HG02798 (cell line): Measurements from ENCODE around the gene DEPDC1.
A peak's percentile ranks its signal among the peaks of the same experiment; 100 is the strongest.
"Not testable (repeated sequence)": the region's sequence is repeated elsewhere in the genome, so short reads cannot be mapped to it uniquely, and the experiment has no call there.

Experiments used
- ATAC-seq: cut with Tn5 transposase; IDR thresholded peaks from one replicate; pipeline ENCODE4 v1.9.1; 2021; ENCODE audit warnings: mild to moderate bottlenecking; ENCODE audit not compliant: unreplicated experiment, poor library complexity

The DEPDC1 gene

DNA sequence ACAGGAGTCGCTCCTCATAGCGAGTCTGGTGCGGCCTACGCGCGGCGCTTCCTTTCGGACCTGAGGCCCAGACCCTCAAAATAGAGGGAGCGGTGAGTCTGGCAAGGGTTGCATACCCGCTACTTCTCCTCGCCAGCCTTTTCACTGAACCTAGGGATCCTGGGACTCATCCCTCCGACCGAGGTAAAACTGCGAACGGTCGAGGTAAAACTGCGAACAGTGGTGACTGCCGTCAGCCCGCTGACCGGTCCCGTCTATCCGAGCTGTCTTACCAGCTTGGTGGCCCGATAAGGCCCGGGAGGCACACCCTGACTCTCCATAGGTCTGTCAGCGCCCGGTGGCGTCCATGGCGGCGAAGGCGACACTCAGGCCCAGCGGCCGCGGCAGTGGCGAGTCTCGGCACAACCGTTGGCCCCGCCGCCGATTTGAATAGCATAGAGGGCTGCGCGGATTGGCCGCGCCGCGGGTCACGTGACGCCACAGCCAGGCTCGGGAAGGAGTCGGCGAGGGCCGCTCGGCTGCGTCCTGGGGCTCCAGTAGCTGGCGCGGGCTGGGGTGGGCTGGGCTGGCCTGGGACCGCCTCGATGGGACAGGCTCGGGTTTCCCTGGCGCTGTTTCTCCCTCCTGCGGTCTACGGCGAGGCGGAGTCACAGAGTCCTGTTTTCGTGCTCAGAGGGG lies at the start of gene DEPDC1:
TSS of gene DEPDC1 (minus strand) at position 403 of the 678 bp plus-strand sequence. CDS start at position 320, 83 bp downstream.
- ATAC-seq, result peak; percentile 98

DNA sequence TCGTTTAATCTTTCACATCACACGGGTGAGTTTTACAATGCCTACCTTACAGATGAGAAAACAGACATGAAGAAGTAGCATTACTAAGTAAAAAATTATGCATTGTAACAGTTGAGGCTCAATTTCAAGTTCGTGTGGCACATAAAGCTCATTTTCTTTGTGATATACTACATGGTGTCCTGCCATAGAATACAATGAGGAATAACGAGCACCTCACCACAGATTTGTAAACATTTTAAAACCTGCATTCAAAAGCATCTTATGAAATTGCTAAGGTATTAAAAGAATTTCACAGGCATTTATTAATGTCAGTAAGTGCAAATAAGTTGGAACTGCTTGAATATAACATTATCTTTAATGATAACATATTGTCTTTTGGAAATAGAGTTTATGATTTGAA lies 47.8 kb upstream of the DEPDC1 start:
- ATAC-seq, result no peak

DNA sequence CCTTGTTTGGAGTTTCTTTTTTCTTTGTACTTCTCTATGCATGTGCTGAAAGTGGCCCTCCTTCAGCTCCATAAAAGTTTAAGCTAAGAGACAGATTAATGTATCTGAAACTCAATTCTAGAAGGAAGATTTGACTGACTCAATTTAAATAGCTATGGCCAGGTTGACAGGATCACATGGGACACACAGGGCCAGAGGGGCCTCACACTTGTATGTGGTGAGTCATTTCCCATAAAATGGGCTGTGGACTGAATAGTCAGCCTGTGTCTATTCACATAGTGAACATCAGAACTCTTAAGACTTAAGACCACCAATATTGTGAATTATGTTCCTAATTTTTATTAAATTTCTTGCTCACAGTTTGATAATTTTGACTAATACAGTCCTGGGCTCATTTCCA lies 45.7 kb upstream of the DEPDC1 start:
- ATAC-seq, result no peak

GRCh38 chr1:68538941-68539340 lies 42.1 kb upstream of the DEPDC1 start:
- ATAC-seq, result no peak

- no peak for ATAC-seq
Observed at GRCh38 chr1:68528243-68528642, 31.4 kb upstream of the DEPDC1 start.

DNA sequence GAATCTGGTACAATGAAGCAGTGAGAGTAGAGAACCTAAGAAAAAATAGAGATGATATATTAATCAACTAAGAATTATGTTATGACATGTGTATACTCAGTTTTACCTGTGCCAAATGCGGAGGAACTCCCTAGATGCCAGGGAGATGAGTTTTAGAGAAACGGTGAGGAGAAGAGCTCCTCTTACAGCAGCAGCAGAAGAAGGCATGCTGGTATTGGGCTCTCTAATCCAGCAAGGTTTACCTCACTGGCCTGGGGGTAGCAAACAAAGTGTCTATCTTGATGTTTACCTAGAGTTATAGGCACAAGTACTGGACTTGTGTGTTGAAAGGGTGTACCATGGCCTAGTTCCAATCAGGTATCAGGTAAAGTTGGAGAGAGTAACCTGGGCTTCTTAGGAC lies 28.9 kb upstream of the DEPDC1 start:
- ATAC-seq, result no peak

DNA sequence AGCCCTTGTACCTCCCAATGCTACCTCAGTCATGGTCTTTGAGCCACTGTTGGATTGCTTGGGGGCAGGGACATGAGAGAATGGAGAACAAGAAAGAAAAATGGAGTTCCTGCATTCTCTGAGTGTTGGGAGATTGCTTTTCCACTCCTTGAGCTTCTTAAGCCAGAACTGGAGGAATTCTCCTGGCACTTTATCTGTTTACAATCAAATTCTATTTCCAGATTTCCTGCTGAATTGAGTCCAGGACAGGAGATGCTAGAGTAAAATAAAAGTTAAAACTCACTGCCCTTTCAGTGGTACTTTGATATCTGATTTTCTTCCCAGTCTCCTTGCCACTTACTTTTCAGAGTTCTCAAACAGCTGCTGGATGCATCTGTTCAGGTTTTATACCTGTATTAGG lies 24.4 kb upstream of the DEPDC1 start:
- no peak for ATAC-seq

DNA sequence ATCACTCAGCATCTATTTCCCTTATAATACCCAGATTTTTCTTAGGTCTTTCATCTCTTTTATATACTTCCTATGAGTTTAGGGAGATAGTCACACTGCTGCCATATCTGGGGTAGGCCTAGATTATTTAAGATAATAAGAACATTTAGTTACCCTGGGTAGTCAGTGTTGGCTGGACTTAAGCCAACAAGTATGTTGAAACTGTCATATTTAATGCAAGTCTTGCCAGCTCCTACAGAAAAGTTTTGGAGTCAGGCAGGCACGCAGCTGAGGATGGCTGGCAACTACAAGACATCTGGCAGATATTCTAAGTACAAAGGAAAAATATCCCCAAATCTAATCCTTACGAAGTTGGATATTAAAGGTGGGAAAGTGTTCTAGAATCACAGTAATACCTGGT lies 19.2 kb upstream of the DEPDC1 start:
- no peak for ATAC-seq

- no peak for ATAC-seq
Observed at GRCh38 chr1:68511254-68511653, 14.4 kb upstream of the DEPDC1 start.

- no peak for ATAC-seq
Observed at GRCh38 chr1:68506386-68506785, 9.5 kb upstream of the DEPDC1 start.

- ATAC-seq, result no peak
Observed at GRCh38 chr1:68503085-68503484, 6.2 kb upstream of the DEPDC1 start.

- ATAC-seq, result peak; percentile 13
Observed at GRCh38 chr1:68497358-68497698, 446 bp upstream of the DEPDC1 start.

DNA sequence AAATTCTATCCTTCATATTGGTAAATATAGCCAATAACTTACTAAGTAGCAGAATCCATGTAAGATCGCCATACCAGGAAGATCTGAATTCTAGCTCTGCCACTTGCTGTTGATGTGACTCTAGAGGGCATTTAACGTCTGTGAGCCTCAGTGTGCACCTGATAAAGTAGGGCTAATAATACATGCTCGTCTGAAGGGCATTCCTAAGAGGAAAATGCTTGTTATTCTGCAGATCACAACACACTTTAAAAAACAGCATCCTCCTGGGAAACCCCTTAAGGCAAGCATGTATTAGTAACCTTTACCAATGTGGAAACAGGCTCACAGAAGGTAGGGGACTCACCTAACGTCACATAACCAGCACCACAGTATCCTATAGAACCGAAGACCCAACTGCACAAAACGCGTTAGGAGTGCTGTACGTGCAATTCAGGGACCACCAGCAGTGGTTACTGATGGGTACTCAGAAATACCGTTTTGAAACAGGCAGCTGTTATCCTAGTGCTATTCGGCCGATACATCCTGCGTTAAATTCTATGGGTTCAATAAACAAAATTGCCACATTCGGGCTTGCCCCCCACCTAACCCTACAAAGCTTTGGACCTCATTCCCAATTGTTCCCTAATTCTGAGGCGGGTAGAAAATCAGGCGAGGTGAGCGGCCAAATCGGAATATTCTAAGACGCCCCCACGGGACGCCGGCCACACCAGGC lies 758 bp downstream of the DEPDC1 start:
- ATAC-seq, result peak; percentile 23

GRCh38 chr1:68495532-68495931 lies 1.4 kb downstream of the DEPDC1 start:
- ATAC-seq, result no peak

DNA sequence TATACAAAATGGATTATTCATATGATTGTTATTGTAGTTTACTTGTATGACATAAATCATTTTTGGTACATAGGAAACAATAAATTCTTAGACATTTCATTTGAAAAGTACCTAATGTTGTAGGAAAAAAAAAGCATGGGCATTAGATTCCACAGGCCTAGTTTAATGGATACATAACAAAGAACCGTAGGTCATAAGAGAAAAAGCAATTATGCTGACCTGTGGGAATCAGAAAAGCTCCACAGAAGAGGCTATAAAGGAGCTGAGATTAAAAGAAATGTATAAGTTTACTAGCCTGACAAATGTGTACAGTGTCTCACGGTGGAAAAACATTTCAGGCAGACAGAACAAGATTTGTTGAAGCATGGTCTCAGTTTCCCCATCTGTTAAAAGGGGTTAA lies 3.7 kb downstream of the DEPDC1 start:
- ATAC-seq, result no peak

- not testable (repeated sequence) for ATAC-seq
Observed at GRCh38 chr1:68492255-68492654, 4.6 kb downstream of the DEPDC1 start.

DNA sequence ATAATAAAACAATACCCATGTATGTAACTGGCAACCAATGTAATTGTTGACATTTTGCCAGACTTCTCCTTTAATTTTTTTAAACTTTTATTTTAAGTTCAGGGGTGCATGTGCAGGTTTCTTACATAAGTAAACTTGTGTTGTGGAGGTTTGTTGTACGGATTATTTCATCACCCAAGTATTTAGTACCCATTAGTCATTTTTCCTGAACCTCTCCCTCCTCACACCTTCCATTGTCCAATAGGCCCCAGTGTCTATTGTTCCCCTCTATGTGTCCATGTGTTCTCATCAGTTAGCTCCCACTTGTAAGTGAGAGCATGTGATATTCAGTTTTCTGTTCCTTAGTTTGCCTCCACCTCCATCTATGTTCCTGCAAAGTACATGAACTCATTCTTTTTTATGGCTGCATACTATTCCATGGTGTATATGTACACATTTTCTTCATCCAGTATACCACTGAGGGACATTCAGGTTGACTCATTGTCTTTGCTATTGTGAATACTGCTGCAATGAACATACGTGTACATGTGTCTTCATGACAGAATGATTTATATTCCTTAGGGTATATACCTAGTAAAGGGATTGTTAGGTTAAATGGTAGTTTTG lies 6.7 kb downstream of the DEPDC1 start:
- no peak for ATAC-seq

DNA sequence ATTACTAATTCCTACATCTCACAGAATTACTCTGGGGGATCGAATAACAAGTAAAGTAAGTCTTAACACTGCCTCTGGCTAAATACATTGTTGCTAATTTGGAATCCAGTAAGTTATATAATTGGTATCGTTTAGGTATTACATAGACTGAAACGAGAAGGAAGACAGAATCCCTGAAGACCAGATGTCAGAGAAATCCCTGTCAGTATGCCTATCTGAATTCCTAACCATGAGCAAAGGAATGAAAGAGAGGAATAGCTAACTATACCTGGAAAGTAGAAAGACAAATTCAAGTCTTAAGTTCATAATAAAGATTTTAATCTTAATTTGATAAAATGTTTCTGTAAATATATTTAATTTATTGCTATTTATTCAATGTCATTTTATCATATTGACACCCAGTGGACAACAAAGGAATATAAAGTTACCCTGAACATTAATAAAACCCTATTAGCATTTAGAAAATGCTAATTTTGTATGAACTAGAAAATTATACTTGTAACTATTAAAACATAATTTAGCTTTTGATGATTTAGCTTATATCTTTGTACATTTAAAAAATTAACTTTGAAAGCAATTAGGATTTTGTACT lies 11.4 kb downstream of the DEPDC1 start:
- no peak for ATAC-seq

DNA sequence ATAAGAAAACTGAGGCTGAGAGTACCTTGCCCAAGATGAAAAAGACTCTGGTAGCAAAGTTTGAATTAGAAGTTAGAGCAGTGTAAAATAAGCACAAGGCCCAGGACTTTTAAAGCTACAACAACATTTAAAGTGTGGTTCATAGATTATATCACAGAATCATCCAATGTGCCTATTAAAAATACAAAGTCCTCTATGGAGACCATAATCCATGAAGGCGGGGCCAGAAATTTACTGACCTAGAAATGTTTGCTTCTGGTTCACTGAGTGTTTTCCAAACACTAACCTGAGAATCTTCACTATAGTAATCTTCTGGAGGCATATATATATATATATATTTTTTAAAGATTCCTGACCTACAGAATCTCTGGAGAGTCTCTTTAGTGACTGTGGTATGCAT lies 12.3 kb downstream of the DEPDC1 start:
- ATAC-seq, result no peak

DNA sequence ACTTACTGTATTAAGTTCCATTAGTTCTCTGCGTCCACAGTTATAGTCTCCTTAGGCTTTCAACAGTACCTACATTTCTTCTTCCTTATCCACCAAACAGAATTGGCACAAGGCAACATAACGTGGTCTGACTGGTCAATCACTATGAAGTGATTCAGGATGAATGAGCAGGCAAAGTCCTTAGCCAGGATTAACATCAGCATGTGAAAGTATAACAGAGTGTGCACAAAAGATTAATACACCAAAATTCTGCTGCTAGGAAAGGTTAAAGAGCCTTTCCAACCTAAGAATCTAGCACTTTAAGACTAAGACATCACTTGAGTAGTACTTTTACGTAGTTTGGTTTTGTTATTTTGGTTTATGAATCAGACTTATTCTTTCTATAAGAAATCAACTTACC lies 15.8 kb downstream of the DEPDC1 start:
- ATAC-seq, result no peak

GRCh38 chr1:68479501-68479900 lies 17.4 kb downstream of the DEPDC1 start:
- ATAC-seq, result no peak
